Measurements from ENCODE around the gene LCTL.

- no peak for TF ChIP-seq EZH2phosphoT487 (IDR thresholded peaks at IDR 0.05; ENCODE audit: low read depth, severe bottlenecking, unreplicated experiment)
- no peak for TF ChIP-seq CTCF (IDR thresholded peaks at IDR 0.05; ENCODE audit: poor library complexity)
These were observed 14.8 kb upstream of the LCTL start for GRCh38 chr15:66580643-66581042.

Measured in hepatocyte (in vitro differentiated cells).